Measurements from ENCODE around the gene CRACDL.

Gene CRACDL

GRCh38 chr2:98866033-98866432, 70.0 kb downstream of the CRACDL start:
- in situ Hi-C loops (cut with MboI; ENCODE audit: low sequenced_read_pairs), result no loop called here

GRCh38 chr2:98861601-98862000, 74.4 kb downstream of the CRACDL start:
- in situ Hi-C loops (cut with MboI; ENCODE audit: low sequenced_read_pairs), result no loop called here

GRCh38 chr2:98859323-98859722, 76.7 kb downstream of the CRACDL start:
- in situ Hi-C loops (cut with MboI; ENCODE audit: low sequenced_read_pairs), result no loop called here

- in situ Hi-C loops (cut with MboI; ENCODE audit: low sequenced_read_pairs), result no loop called here
These were observed 79.0 kb downstream of the CRACDL start for GRCh38 chr2:98857001-98857400.

GRCh38 chr2:98854682-98855081, 81.3 kb downstream of the CRACDL start:
- in situ Hi-C loops (cut with MboI; ENCODE audit: low sequenced_read_pairs), result no loop called here

GRCh38 chr2:98852932-98853331, 83.1 kb downstream of the CRACDL start:
- in situ Hi-C loops (cut with MboI; ENCODE audit: low sequenced_read_pairs), result no loop called here

GRCh38 chr2:98850074-98850473, 86.0 kb downstream of the CRACDL start:
- in situ Hi-C loops (cut with MboI; ENCODE audit: low sequenced_read_pairs), result no loop called here

- in situ Hi-C loops (cut with MboI; ENCODE audit: low sequenced_read_pairs), result loop anchor here (25.0 kb wide), 1 partner anchor 213 kb away; no protein-coding TSS in a partner anchor
These were observed 86.9 kb downstream of the CRACDL start for GRCh38 chr2:98849113-98849512.

GRCh38 chr2:98847853-98848252, 88.2 kb downstream of the CRACDL start:
- in situ Hi-C loops (cut with MboI; ENCODE audit: low sequenced_read_pairs), result loop anchor here (25.0 kb wide), 1 partner anchor 214 kb away; no protein-coding TSS in a partner anchor

- in situ Hi-C loops (cut with MboI; ENCODE audit: low sequenced_read_pairs), result loop anchor here (25.0 kb wide), 1 partner anchor 216 kb away; no protein-coding TSS in a partner anchor
These were observed 90.0 kb downstream of the CRACDL start for GRCh38 chr2:98846041-98846440.

- in situ Hi-C loops (cut with MboI; ENCODE audit: low sequenced_read_pairs), result loop anchor here (25.0 kb wide), 1 partner anchor 220 kb away; no protein-coding TSS in a partner anchor
These were observed 93.9 kb downstream of the CRACDL start for GRCh38 chr2:98842136-98842535.

- in situ Hi-C loops (cut with MboI; ENCODE audit: low sequenced_read_pairs), result loop anchor here (5.0 to 25.0 kb wide), 2 partner anchors 192 to 223 kb away; no protein-coding TSS in a partner anchor
These were observed 96.7 kb downstream of the CRACDL start for GRCh38 chr2:98839292-98839691.

GRCh38 chr2:98835831-98836385, 100.1 kb downstream of the CRACDL start:
- in situ Hi-C loops (cut with MboI; ENCODE audit: low sequenced_read_pairs), result loop anchor here (5.0 to 25.0 kb wide), 2 partner anchors 189 to 226 kb away; no protein-coding TSS in a partner anchor

- in situ Hi-C loops (cut with MboI; ENCODE audit: low sequenced_read_pairs), result loop anchor here (25.0 kb wide), 1 partner anchor 228 kb away; no protein-coding TSS in a partner anchor
These were observed 102.1 kb downstream of the CRACDL start for GRCh38 chr2:98833917-98834263.

GRCh38 chr2:98833172-98833916, 102.7 kb downstream of the CRACDL start:
- in situ Hi-C loops (cut with MboI; ENCODE audit: low sequenced_read_pairs), result loop anchor here (25.0 kb wide), 1 partner anchor 229 kb away; no protein-coding TSS in a partner anchor

GRCh38 chr2:98832172-98832571, 103.9 kb downstream of the CRACDL start:
- in situ Hi-C loops (cut with MboI; ENCODE audit: low sequenced_read_pairs), result loop anchor here (25.0 kb wide), 1 partner anchor 230 kb away; no protein-coding TSS in a partner anchor

- in situ Hi-C loops (cut with MboI; ENCODE audit: low sequenced_read_pairs), result loop anchor here (25.0 kb wide), 1 partner anchor 232 kb away; no protein-coding TSS in a partner anchor
These were observed 105.4 kb downstream of the CRACDL start for GRCh38 chr2:98830571-98831145.

- in situ Hi-C loops (cut with MboI; ENCODE audit: low sequenced_read_pairs), result loop anchor here (25.0 kb wide), 1 partner anchor 233 kb away; no protein-coding TSS in a partner anchor
These were observed 106.3 kb downstream of the CRACDL start for GRCh38 chr2:98829581-98830270.

- in situ Hi-C loops (cut with MboI; ENCODE audit: low sequenced_read_pairs), result loop anchor here (25.0 kb wide), 1 partner anchor 233 kb away; no protein-coding TSS in a partner anchor
These were observed 107.1 kb downstream of the CRACDL start for GRCh38 chr2:98828793-98829371.

GRCh38 chr2:98828369-98828744, 107.7 kb downstream of the CRACDL start:
- in situ Hi-C loops (cut with MboI; ENCODE audit: low sequenced_read_pairs), result loop anchor here (25.0 kb wide), 1 partner anchor 234 kb away; no protein-coding TSS in a partner anchor
